Myocyte (in vitro differentiated cells): ENCODE measurements around the gene STEAP1B. TPM values are rescaled to one million over a fixed set of nuclear protein-coding genes. Genes with fewer than 3 reads are reported as not detected.
"Not testable (repeated sequence)": the region's sequence is repeated elsewhere in the genome, so short reads cannot be mapped to it uniquely, and the experiment has no call there.

ENCODE experiments used
- DNase-seq: peaks from one replicate; pipeline ENCODE4 v3.0.0-alpha.2; 2012; ENCODE audit warnings: low read depth
- total RNA-seq: library from RNA; depleted of rRNA; stranded (reverse); fragments of >200 nt; gene quantifications from 2 replicates; pipeline ENCODE4 v1.2.3, GENCODE V29; 2014

STEAP1B gene
- total RNA-seq, 1 donor from 2014 or later: 0.99 TPM

DNA sequence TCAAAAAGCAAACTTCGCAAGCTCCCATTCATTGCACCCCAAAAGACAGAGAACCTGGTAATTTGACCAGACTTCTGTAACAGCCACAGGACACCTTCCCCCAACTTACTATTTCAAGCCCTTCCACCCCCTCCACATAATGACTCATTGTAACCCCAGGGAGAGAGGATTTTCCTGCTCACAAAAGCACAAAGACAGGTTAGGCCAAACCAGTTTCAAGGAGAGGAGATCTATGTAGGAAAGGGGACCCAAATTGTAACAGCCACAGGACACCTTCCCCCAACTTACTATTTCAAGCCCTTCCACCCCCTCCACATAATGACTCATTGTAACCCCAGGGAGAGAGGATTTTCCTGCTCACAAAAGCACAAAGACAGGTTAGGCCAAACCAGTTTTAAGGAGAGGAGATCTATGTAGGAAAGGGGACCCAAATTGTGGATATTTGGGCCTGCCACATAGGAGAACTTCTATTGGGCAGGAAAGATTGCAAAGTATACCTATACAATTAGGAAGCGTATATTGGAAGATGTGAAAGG is 66.8 kb downstream of the STEAP1B start:
- DNase-seq: not testable (repeated sequence)

GRCh38 chr7:22432203-22432718 is 67.7 kb downstream of the STEAP1B start:
- no peak for DNase-seq

DNA sequence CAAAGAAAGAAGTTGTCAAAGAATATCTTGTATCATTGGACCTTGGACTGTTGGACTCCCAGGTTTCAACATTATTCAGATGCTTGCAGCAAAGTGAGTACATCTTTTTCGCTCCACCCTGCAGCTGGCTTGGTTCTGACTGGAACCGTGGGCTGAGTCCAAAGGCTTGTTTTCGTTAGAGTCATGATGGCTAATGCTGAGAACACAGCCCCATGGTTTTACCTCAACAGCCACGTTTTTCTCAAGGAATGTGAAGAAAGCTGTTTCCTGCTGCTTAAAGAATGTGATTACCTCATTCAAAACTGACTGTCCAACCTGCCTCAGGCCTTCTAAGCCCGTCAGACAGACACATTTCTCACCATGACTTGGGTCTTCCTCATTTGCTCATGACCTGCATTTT is 69.5 kb downstream of the STEAP1B start:
- no peak for DNase-seq

GRCh38 chr7:22429386-22429785 is 70.6 kb downstream of the STEAP1B start:
- no peak for DNase-seq

DNA sequence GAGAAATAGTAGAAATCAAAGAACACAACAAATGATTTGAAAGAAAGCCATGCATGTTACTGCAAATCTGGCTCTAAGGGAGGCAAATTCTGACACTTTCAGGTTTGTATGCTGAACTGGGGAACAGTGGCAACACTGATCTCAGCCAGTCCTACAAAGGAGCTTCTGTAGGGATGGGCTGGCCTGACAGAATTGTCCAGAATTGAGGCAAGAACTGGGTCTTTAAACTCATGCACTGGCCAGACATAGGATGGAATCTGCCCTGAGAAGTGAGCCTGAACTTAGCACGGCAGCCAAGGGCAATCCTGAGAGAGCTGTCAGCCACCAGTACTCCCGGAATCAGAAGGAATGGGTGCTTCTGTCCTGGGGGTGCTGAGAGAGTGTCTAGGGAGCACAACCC is 72.1 kb downstream of the STEAP1B start:
- no peak for DNase-seq

DNA sequence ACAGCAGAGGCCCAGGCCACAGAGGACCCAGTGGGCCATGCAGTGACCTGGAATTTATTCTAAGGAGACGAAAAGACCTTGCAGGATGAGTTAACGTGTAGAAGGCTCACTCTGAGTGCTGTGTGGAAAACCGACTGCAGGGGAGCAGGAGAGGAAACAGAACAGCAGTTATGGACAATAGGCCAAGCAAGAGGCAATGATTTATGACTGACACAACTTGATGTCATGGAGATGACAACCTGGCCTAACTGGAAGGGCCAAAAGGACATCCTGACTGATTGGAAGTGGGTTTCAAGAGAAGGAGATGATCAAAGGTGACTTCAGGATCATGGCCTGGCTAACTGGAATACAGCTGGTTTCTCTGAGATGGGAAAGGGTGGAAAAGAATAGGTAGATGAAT is 72.9 kb downstream of the STEAP1B start:
- no peak for DNase-seq

DNA sequence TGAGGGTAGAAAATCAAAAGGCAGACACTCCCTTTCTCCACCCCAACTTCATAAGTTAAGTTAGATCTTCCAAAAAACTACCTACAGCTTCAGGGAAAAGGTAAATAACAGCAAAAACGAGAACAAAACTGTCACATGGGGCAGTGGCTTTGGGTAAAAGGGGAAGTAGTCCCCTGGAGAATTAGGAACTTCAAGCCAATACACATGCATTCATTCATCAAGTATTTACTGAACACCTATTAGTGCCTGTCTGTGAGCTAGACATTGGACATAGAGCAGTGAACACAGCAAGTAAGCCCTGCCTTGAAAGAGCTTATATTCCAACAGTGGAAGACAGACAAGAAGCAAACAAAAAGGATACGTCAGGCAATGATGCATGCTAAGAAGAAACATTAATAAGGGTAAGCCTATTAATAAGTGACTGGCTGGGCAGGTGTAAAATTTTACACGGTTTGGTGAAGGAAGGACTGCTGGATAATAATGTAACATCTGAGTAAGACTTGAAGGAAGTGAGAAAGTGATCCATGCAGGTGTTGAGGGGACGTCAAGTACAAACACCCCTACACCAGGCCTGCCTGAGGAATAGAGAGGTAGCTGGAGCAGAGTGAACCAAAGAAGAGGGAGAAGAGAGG is 73.4 kb downstream of the STEAP1B start:
- DNase-seq: no peak

- DNase-seq: no peak
These were observed 74.6 kb downstream of the STEAP1B start for GRCh38 chr7:22425361-22425760.

GRCh38 chr7:22422831-22423615 is 77.0 kb downstream of the STEAP1B start:
- DNase-seq: no peak

DNA sequence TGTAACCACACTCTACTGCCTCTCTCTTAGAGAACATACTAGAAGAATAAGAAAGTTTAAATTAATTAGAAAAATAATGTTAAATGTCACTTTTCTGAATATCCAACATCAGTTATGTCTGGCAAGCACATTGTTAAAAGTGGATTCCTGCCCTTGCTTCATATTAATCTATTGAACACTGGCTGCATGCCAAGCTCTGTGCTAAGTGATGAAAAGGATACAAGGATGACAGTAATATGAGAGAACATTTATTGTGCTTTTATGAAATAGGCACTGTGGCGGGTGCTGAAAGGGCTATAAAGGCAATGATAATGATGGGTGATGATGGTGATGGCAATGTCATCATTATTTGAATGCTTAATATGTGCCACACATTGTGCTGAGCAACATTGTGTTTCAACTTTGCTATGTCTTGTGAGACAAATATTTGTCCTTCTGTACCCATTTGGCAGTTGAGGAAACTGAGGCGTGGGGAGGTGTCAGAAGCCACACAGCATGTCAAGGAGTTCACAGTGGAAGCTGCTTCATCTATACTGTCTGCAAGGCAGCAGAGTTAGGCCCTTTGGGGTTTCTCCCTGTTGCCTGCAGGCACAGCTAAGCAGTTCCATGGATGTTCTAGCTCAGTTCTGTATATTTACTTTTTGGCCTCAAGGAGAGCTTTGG is 78.9 kb downstream of the STEAP1B start:
- no peak for DNase-seq

DNA sequence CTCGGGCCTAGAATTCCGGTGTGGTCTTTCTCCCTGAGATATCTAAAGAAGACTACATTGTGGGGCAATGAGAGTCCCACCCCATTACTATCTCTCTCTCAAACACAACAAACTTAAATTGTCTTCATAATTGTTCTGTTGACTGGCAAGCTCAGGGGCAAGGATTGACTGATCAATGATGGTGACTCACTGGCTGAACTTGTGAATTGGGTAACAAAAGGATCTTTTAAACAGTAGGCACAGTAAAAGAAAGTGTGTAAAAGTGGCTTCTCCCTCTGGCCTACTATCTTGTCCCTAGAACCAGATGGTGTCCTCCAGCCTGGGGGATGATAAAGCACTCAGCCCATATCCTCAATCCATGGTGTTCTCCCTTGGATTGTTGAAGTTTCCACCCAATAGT is 80.0 kb downstream of the STEAP1B start:
- DNase-seq: no peak

DNA sequence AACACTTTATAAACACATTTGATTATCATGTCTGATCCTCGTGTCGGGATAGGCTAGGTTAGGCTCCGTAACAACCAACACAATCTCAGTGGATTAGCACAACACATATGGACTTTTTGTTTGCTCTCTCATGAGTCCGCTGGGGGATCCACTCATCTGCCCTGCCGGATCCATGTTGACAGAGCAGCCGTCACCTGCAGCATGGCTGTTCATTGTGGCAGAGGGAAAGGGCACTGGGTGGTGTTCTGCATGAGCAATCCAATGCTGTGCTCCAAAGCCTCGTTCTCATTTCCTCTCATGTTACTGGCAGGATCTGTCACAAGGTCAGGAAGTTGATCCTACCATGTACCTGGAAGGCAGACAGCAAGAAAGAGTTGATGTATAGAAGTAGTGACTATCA is 80.5 kb downstream of the STEAP1B start:
- DNase-seq: no peak

DNA sequence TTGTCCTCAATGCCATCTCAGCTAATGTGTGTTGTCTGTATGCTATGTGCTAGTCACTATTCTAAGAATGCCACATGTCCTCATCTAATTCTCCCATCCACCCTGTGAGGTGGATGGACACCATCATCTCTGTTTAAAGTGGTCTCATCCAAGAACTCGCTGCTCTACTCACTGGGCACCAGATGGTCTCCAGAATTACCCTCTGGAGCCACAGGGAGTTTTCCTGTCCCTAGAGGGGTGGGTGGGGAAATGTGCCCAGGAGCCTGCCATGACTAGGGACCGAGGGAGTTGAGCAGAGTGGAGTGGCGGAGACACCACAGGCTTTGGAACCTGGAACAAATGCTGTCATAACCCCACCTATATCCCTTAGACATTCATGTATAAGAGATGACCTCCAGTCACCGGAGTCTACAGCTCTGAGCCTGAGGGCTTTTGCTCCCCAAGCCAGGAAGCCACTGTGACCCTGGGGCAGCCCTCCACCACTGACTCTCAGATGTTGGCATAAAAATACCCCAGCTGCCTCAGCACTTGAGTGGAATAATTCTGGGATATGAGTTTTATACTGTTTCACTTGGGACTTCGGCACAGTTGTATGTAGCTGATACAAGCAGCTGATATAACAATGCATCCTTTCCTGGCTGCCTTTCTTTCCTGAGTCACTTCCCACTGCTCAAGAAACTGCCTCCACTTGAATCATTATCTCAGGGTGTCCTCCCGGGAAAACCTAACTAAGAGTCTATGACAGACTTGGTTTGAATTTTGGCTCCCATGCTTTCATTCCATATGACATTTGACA is 81.5 kb downstream of the STEAP1B start:
- DNase-seq: no peak

DNA sequence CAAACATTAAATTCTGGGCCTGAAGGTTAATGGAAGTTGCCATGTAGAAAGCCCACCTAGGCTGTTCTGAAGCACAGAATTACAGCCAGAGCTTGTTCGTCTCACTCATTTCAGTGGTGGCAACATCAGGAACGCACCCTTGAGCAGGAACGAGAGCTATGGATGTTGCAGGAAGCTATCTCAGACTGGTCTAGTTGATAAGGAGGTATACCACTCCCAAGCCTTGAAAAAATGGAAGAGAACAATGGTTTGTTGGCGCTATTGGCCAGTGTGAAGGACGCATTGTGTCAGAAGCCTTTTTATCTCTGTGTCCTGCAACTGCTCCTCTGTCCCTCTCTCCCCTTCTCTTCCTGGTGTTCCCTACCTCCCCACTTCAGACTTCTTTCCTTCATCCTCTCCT is 82.1 kb downstream of the STEAP1B start:
- DNase-seq: no peak

DNA sequence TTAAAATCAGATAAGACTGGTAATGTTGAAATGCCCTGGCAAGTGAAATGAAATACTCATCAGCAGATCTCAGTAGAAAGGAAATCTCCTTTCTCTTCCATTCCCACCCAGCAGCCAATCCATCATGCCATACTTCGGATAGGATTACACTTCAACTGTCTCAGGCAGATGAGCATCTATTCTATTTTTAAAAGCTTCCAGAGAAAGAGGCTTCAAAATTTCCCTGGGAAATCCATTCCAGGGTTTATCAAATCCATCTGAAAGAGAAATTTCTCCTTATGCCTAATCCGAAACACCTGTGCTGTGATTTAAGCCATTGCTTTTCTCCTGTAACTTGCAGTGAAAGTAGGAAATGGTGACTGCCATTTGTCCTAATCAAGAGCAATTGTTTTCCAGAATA is 82.6 kb downstream of the STEAP1B start:
- peak; percentile 70 for DNase-seq

GRCh38 chr7:22414424-22414823 is 85.6 kb downstream of the STEAP1B start:
- no peak for DNase-seq

GRCh38 chr7:22413211-22413610 is 86.8 kb downstream of the STEAP1B start:
- DNase-seq: no peak

- DNase-seq: no peak
These were observed 87.9 kb downstream of the STEAP1B start for GRCh38 chr7:22411977-22412693.

DNA sequence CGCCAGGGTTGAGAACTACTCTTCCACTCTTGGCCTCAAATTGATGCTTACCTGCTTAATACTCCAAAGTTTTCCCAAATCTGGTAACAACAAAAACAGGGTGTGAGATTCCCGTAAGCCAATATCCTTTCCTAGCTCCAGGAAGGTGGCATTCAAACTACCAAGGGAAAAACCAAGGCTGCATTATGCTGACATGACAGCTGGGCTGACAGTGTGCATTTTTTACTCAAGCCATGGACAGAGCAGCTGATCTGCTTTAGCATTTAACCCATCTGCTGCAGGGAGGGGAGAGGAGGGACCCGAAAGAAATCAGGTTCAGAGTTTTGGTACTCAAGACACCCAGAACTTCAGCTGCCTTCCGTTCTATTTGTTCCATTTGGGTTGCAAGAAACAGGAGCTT is 93.3 kb downstream of the STEAP1B start:
- peak; percentile 60 for DNase-seq

GRCh38 chr7:22404421-22405023 is 95.5 kb downstream of the STEAP1B start:
- no peak for DNase-seq
